NCI-H2171 (cell line): Measurements from ENCODE around the gene RHOT1.
"Not testable (repeated sequence)": the region's sequence is repeated elsewhere in the genome, so short reads cannot be mapped to it uniquely, and the experiment has no call there.

Experiments used
- DNase-seq: peaks from one replicate; lab custom pipeline; 2025; lab: John Stamatoyannopoulos, UW

The RHOT1 gene

DNA sequence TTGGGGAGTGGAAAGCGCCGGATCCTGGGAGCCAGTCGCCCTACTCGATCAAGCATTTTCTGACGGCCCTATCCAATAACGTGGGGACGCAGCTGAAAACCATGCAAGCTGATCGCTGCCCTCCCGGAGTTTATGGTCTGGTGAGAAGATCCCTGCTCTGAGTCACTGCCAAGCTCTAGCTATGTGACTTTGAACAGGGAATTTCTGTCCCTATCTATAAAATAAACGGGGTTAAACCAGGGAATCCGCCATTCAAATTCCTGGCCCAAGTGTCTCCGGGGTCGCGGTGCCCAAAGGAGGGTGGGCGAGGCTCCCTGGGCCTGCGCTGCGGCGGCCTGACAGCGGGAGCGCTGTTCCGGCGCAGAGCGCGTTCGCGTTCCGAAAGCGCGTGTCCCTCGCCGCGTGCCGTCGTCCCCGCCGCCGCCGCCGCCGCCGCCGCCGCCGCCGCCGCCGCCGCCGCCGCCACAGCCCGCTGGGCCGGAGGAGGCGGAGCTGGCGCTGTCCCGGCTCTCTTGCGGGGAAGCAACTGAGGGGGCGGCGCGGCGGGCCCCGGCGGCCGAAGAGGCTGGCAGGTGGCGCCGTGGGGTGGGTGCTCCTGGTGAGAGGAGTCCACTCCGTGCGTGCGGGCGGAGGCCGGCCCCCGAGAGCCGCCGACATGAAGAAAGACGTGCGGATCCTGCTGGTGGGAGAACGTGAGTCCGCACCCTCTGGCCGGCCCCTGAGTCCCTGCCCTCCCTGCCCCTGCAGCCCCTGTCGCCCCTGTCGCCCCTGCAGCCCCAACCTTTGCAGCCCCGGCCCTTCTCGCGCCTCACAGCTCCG, at the start of gene RHOT1:
TSS of gene RHOT1 (plus strand) at position 465 of the 819 bp plus-strand sequence. CDS start at position 656, 191 bp downstream.
- peak; percentile 80 for DNase-seq

DNA sequence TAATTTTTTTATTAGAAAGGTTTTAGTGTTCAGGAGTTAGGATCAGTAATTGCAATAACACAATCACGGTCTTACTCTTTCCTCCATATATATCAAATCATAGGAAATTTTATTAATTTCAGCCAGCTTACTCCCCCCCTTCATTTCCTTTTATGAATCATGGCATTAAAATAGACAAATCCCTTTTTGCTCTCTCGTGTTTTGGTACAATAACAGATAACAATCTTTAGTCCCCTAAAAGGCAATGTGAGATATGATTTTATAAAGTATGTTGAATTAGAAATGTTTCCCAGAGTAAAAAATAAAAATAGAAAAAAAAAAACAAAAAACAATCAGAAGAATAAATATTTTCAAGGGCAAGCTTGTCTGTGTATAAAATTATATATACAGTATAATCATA, 42.6 kb upstream of the RHOT1 start:
- DNase-seq = no peak

DNA sequence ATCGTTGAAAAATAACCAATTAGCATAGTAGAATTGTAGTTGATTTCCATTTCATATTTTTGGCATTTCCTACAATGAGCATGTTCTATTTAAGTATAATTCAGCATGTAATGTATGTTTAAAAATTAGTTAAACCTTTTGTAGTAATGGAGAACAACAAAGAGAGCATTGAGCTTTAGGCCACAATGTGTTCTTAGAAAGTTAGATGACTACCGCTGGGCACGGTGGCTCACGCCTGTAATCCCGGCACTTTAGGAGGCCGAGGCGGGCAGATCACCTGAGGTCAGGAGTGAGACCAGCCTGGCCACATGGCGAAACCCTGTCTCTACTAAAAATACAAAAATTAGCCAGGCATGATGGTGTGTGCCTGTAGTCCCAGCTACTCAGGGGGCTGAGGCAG, 42.0 kb upstream of the RHOT1 start:
- DNase-seq = not testable (repeated sequence)

- DNase-seq = no peak
These were observed 41.2 kb upstream of the RHOT1 start for GRCh38 chr17:32100971-32101631.

DNA sequence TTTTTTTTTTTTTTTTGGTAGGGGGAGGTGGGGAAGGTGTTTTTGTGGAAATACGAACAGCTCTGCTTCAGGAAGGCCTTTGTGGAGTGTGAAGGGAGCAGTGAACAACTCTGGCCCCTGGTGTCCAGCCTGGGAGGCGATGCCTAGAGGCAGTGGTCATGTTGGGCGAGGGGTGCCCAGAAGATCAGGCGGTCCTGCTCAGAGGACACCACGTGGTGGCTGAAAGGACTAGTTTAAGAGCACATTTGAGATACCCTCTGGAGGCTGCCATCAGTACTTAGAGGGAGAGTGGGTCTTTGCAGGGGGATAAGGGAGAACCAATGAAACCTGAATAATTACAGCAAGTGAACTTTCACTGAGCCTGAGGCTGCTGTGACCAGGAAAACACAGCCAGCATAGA, 40.1 kb upstream of the RHOT1 start:
- no peak for DNase-seq

- no peak for DNase-seq
These were observed 39.6 kb upstream of the RHOT1 start for GRCh38 chr17:32102646-32103186.

- DNase-seq = no peak
These were observed 38.7 kb upstream of the RHOT1 start for GRCh38 chr17:32103476-32104113.

- DNase-seq = no peak
These were observed 38.1 kb upstream of the RHOT1 start for GRCh38 chr17:32104158-32104557.

DNA sequence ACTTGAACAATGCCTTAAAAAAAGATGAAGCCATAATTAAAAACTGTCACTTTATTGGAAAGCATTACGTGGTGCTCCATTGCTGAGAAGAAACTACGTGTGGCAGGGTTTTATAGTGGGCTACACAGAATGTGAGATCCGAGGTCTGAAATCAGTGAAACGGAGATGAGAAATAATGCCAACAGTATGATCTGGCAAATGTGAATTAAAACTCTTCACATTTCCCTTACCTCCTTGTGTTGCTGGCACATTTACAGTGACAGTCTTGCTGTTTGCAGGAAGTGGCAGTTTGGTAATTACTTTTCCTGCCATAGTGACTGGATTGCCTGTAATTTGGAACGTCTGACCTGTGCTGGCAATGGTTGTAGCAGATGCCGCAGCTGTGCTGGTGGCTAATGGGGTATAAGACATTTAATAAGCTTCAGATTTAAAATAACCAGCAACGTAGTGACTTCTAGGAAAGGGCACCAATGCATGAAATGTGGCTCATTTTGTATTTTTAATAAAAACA, 35.8 kb upstream of the RHOT1 start:
- DNase-seq = not testable (repeated sequence)

DNA sequence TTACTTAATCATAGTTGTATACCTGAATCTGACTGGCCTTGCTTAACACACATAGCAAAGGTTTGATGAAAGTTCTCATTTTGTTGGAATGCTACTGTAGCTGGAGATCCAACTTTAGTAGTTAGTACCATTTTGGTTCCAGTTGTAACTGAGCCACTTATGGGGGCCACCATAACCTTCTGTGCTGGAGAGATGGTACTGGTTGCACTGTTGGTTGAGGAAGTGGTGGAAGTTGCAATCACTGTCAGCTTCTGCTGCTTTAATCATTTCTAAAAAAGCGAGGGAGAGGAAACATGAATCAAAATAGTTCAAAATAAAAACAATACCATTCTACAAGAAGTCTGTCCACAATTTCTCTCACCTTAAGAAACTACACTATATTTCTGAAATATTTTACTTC, 35.1 kb upstream of the RHOT1 start:
- not testable (repeated sequence) for DNase-seq

- DNase-seq = no peak
These were observed 31.7 kb upstream of the RHOT1 start for GRCh38 chr17:32110596-32110995.

GRCh38 chr17:32111141-32111771, 31.0 kb upstream of the RHOT1 start:
- DNase-seq = peak; percentile 67

DNA sequence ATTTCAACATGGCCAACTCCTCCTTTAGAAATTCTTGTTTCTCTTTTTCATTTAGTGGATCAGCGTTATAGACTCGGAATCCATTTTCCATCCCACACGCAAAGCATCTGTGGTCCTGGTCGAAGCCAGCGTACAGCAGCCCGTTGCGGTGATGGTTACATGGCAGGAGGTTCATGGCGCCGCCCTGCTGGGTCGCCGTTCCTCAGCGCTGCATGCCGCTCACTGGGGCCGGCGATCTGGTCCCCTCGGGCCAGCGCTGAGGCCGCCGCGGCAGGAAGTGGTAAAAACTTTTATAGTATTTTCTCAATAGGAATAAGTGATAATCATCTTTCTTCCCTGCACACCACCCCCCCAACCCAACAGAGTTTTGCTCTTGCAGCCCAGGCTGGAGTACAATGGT, 29.9 kb upstream of the RHOT1 start:
- no peak for DNase-seq

- no peak for DNase-seq
These were observed 27.8 kb upstream of the RHOT1 start for GRCh38 chr17:32114536-32114935.

DNA sequence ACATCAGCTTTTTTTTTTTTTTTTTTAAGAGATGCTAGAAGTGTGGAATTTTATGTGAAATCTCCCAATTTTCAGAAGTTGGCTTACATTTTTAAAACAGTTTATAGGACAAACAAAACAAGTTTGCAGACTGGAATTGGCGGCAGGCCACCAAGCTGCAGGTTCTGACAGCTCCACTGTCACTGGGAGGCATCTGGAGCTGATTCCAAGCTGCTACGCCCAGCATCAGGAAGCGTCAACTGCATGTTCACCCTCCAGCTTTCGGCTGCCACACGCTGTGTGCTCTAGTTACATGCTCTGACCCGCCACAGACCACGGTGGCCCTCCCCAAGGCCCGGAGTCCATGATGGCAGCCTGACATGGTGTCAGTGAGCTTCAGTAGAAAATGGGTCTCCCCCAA, 26.8 kb upstream of the RHOT1 start:
- DNase-seq = peak; percentile 47

DNA sequence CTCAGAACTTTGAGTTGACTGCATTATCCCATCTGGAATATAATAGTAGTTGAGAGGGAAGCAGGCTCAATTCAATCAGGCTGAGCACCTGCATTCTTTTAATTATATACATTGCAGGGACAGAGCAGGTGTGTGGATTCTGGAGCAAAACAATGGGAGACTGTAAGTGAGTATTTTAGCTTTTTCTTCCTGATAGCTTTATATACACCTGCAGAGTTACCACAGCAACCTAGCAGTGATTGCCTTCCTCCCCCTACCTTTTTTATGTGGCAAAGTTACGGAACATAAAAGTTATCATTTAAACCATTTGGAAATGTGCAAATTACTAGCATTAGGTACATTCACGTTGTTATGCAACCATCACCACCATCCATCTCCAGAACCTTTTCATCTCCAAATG, 25.4 kb upstream of the RHOT1 start:
- DNase-seq = no peak

DNA sequence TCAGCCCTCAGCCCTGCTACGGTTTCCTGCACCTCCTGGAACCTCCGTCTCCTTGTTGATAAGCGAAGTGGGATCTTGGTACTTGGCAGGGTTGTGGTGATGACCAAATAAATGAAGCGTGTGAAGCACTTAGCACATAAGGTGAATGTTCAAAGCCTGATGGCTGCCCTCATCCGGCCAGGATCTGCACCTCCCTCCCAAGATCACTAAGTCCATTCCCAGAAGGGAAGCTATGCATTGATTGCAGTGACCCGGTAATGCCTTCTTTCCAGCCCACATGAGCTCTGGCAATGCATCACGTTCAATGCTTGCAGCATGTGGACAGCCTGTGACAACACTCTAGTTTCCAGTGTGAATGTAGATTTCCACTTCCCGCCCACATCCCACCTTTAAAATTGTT, 24.9 kb upstream of the RHOT1 start:
- DNase-seq = no peak

DNA sequence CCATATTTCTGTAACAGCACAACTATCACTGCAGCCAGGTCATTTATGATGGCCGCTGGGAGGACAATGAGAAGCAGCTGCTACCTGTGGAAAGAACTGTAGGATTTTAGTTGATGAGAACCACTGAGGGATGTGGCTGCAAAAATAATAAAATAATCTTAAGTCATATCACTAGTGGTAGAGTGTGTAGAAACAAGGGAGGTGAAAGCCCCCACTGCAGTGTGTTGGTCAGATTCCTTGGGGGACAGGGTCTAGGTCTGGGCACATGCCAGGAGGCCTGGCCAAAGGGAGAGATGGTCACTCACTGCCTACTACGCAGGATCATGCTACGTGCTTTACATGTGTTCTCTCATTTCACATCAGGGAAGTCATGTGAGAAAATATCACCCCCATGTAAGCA, 24.2 kb upstream of the RHOT1 start:
- DNase-seq = not testable (repeated sequence)

DNA sequence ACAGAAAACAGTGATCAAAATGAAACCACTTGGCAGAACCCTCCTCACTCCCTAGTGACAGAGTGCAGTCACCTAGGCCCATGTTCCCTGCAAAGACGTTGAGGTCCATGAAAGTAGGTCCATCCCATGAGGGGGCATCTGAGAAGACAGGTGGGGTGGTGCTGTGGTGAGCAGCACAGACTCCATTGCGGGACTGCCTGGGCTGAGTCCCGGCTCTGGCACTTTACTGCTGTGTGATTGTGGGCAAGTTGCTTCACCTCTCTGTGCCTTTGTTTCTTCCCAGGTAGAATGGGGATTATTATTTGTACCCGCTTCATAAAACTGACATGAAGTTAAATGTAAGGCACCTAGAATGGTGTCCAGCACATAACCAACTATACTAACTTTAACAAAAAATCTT, 23.5 kb upstream of the RHOT1 start:
- no peak for DNase-seq

GRCh38 chr17:32120141-32120540, 22.2 kb upstream of the RHOT1 start:
- DNase-seq = no peak

DNA sequence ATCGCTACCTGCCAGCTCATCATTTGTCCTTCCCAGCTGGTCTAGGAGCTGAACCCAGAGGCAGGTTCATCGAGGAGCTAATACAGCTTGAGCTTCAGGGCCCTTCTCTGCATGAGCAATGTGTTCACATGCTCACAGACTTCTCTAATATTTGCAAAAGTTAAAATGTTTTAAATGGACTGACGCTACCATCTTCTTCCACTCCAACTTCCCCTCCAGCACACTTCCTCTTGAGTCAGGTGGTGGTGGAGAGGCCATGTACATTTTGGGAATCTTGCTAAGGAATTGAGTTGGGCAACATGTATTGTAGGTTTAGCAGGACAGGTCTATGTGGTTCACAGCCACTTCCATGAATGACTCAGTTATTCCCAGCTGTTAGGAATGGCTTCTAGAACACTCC, 21.6 kb upstream of the RHOT1 start:
- no peak for DNase-seq

DNA sequence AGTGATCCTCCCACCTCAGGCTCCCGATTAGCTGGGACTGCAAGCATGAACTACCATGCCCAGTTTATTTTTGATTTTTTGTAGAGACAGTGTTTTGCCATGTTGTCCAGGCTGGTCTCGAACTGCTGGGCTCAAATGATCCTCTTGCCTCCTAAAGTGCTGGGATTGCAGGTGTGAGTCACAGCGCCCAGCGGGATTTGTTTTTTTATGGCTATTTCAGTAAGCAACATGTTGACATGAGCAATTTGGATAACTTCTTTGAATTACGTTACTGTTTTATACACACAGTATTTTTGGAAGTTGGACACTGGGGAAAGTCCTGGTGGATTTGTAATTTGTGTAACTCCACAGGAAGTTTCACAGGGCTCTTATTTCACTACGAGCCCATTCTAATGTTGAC, 18.5 kb upstream of the RHOT1 start:
- no peak for DNase-seq
